ENCODE results near the gene MYL9. TPM values are rescaled to one million over a fixed set of nuclear protein-coding genes. Genes with fewer than 3 reads are reported as not detected.

The MYL9 gene
- total and polyA plus RNA-seq, 8 donors: 9.9 to 122 (median 31.7) TPM

DNA sequence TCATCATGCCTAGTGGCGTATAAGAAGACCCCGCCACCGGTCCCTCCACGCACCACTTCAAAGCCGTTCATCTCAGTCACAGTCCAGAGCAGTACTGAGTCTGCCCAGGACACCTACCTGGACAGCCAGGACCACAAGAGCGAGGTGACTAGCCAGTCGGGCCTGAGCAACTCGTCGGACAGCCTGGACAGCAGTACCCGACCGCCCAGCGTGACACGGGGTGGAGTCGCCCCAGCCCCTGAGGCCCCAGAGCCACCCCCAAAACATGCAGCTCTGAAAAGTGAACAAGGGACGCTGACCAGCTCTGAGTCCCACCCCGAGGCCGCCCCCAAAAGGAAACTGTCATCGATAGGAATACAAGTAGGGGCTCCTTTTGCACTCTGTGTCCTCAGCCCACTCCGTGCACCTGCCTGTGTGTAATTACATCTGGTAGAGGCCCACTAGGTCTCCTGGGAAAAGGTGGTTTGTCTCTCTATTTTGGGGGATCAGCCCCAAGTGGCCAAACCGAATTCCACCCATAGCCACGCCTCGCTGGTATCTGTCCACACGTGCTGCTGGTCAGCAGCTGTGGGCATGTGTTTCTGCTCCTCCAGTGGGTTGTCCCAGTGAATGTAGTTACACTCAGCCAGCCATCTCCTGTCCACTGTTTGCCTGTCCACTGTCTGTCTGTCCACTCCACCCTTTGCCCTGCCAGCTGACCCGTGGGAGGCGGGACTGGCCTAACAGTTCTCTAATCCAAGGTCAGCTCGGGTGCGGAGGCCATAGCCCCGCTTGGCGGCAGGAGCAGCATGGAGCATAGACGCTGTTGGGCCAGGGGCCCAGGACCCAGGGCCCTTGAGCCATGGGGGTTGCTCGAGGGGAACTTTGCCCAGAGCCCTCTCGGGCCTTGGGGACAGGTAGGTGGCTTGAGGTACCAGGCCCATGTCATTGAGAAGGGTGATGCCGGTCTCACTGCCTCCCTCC lies 44.3 kb upstream of the MYL9 start:
- H3K27me3 ChIP-seq: no peaks in the 10 kb centered on the region
- peaks cover 0 to 17% (median 8%) of the 10 kb centered on the region in 3 donors for H3K4me1 ChIP-seq
- DNase-seq: peak in 1 of 6 donors; percentile 70
- H3K9me3 ChIP-seq: no peaks in the 10 kb centered on the region
- peak overlapping the region in 3 of 4 donors; percentile 9 to 50 (median 26) for H3K27ac ChIP-seq
- H3K4me3 ChIP-seq: no peak overlapping the region
- peaks cover 0 to 27% (median 7%) of the 10 kb centered on the region in 3 donors for H3K36me3 ChIP-seq
- no peak for FAIRE-seq
- intact Hi-C loops (cut with DNase I): no loop called here
- 84 to 86% methylated on average over 33 of the region's 33 CpGs for WGBS, 2 donors
- TF ChIP-seq, protein P1, sequence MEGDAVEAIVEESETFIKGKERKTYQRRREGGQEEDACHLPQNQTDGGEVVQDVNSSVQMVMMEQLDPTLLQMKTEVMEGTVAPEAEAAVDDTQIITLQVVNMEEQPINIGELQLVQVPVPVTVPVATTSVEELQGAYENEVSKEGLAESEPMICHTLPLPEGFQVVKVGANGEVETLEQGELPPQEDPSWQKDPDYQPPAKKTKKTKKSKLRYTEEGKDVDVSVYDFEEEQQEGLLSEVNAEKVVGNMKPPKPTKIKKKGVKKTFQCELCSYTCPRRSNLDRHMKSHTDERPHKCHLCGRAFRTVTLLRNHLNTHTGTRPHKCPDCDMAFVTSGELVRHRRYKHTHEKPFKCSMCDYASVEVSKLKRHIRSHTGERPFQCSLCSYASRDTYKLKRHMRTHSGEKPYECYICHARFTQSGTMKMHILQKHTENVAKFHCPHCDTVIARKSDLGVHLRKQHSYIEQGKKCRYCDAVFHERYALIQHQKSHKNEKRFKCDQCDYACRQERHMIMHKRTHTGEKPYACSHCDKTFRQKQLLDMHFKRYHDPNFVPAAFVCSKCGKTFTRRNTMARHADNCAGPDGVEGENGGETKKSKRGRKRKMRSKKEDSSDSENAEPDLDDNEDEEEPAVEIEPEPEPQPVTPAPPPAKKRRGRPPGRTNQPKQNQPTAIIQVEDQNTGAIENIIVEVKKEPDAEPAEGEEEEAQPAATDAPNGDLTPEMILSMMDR (IDR thresholded peaks at IDR 0.05): no peak
- no peak for ATAC-seq

DNA sequence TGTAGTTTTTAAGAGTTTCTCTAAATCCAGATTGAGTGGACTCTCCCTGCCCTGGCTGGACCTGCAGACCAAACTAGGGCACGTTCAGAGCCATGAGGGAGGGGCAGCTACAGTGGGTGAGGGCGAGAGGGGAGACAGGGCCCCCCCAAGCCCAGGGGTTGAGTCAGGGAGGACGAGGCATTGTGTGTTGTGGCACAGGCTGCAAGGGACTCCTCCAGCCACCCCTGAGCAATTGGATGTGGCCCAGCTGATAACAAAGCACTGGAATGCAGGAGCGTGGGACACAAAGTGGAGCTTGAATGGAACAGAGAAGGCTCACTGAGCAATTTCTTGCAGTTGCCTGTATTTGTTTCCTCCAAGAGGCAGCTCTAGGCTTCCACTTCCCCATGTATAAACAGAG lies 43.5 kb upstream of the MYL9 start:
- 20 to 28% methylated on average over 4 of the region's 4 CpGs for WGBS, 2 donors
- no peak overlapping the region for H3K4me3 ChIP-seq
- ATAC-seq: peak; percentile 27 to 77 (median 68)
- no peaks in the 10 kb centered on the region for H3K9me3 ChIP-seq
- H3K27me3 ChIP-seq: no peaks in the 10 kb centered on the region
- peaks cover 0 to 14% (median 8%) of the 10 kb centered on the region in 3 donors for H3K4me1 ChIP-seq
- H3K36me3 ChIP-seq: peaks cover 0 to 27% (median 7%) of the 10 kb centered on the region in 3 donors
- H3K27ac ChIP-seq: peak overlapping the region; percentile 9 to 50 (median 18)
- DNase-seq: peak in 4 of 6 donors; percentile 42 to 51 (median 48)
- no peak for FAIRE-seq
- TF ChIP-seq, protein P1 (IDR thresholded peaks at IDR 0.05): no peak
- intact Hi-C loops (cut with DNase I): no loop called here

DNA sequence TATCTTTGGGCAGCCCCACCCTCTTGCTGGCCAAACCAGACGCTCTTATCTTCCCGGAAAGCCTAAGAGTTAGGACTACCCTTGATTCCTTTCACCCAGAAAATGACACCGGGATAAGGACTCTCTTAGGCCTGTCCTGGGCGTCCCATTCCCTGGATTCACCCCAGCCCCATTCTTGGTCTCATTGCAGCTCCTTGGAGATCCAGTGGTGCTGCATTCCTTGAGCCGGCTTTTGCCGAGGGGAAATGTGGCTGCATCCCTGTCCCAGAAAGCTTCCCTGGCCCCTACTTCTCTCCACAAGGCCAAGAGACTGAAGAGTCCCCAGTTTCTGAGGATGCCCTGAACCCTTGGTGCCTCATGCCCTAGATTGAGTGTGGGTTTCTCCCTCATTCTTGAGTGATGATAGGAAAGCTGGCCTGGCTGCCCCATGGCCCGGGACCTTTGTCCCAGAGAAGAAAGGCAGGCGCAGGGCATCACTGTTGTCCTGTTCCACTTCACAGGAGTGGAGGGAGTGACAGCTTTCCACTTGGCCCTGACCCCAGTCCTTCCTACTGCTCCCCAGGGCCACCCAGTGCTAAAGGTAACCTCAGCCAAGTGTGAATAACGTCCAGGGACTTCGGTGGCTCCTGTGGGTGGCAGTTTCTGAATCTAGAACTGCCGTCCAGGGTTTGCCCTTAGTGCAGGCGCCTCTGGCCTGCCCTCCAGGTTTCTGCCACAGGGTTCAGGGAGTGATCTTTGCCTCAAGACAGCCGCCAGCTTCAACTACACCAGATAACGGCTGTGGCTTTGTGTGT lies 42.7 kb upstream of the MYL9 start:
- WGBS, 2 donors: 77 to 79% methylated on average over 14 of the region's 14 CpGs
- intact Hi-C loops (cut with DNase I): no loop called here

DNA sequence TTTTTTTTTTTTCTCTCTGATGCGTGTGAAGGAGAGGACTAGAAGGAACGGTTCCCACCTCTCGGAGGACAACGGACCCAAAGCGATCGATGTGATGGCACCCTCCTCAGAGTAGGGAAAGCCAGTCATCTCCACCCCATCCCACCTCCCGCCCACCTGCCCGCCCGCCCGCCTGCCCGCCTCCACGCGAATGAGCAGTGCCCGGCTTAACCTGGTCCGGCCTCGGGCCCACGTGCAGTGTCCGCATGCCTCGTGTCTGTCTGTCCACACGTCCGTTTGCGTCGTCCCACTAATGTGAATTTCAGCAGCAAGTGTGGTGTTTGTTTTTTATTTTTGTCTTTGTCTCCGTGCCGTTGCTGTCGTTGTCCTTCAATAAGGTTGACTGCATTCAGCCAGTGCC lies 42.1 kb upstream of the MYL9 start:
- FAIRE-seq (no peak), ATAC-seq (no peak), DNase-seq (no peak)
- H3K27me3 ChIP-seq: no peaks in the 10 kb centered on the region
- 93 to 94% methylated on average over 26 of the region's 26 CpGs for WGBS, 2 donors
- peaks cover 0 to 11% (median 8%) of the 10 kb centered on the region in 3 donors for H3K4me1 ChIP-seq
- TF ChIP-seq, protein P1 (IDR thresholded peaks at IDR 0.05): no peak
- H3K36me3 ChIP-seq: peaks cover 0 to 35% (median 7%) of the 10 kb centered on the region in 3 donors
- intact Hi-C loops (cut with DNase I): no loop called here
- H3K9me3 ChIP-seq: no peaks in the 10 kb centered on the region
- H3K4me3 ChIP-seq: no peak overlapping the region
- H3K27ac ChIP-seq: no peak overlapping the region

More for the DNA sequence above, 42.7 kb upstream of the MYL9 start:
- Histone ChIP-seq H3K27me3 (no peaks in the 10 kb centered on the region), H3K4me1 (peaks cover 0 to 14% (median 8%) of the 10 kb centered on the region in 3 donors), H3K36me3 (peaks cover 0 to 28% (median 7%) of the 10 kb centered on the region in 3 donors), H3K9me3 (no peaks in the 10 kb centered on the region), H3K27ac (peak overlapping the region in 2 of 4 donors; percentile 9 to 50), H3K4me3 (no peak overlapping the region)
- FAIRE-seq (no peak), ATAC-seq (no peak), DNase-seq (no peak)
- TF ChIP-seq, protein P1 (IDR thresholded peaks at IDR 0.05): no peak
